RWPE1 (cell line): Measurements from ENCODE around the gene NANOS3.

Source experiments
- CTCF ChIA-PET: fragments of 350-600 bp; sonication (Branson Sonifier 250); formaldehyde crosslinking; extraction: SDS; loops from one replicate; lab custom pipeline; 2021; lab: Yijun Ruan, JAX
- POLR2A ChIA-PET: fragments of 400-600 bp; formaldehyde crosslinking; extraction: SDS; loops from one replicate; lab custom pipeline; 2020; ENCODE audit warnings: antibody characterized with exemption; ENCODE audit not compliant: low non-redundant PET; lab: Yijun Ruan, JAX
- DNase-seq: peaks from one replicate; pipeline ENCODE4 v3.0.0; 2012; ENCODE audit warnings: low spot score
- H3K27ac ChIP-seq: fragments of 450-650 bp; 2 replicates; pipeline ENCODE4 v1.5.1; 2017
- CTCF ChIP-seq: fragments of 450-650 bp; conservative IDR thresholded peaks from 2 replicates; pipeline ENCODE4 v1.5.1; 2017; ENCODE audit warnings: low read depth, mild to moderate bottlenecking

NANOS3 gene

GRCh38 chr19:13923194-13923987 lies 46.5 kb downstream of the NANOS3 start:
- no peak for DNase-seq
- no peak for TF ChIP-seq CTCF
- ChIA-PET CTCF (interaction anchor here (0.6 kb wide), 1 partner anchor 150 kb away, joined by 3 read pairs; no protein-coding TSS in a partner anchor), POLR2A (interaction anchor here (0.7 kb wide), 1 partner anchor 27 kb away, joined by 8 read pairs; no protein-coding TSS in a partner anchor)
- H3K27ac ChIP-seq, result peak overlapping the region; percentile 17; the same call in 1 of the 2 replicates

GRCh38 chr19:13926010-13926409 lies 49.1 kb downstream of the NANOS3 start:
- H3K27ac ChIP-seq, result peak overlapping the region; percentile 40; the same call in 1 of the 2 replicates
- DNase-seq, result no peak
- no peak for TF ChIP-seq CTCF
- ChIA-PET CTCF (interaction anchor here (0.6 kb wide), 1 partner anchor 19 kb away, joined by 3 read pairs; no protein-coding TSS in a partner anchor), POLR2A (no interaction called here)

GRCh38 chr19:13926715-13927114 lies 49.8 kb downstream of the NANOS3 start:
- peak overlapping the region; percentile 40 for H3K27ac ChIP-seq
- ChIA-PET POLR2A (no interaction called here), CTCF (no interaction called here)
- no peak for TF ChIP-seq CTCF
- DNase-seq, result no peak

GRCh38 chr19:13929340-13929739 lies 52.4 kb downstream of the NANOS3 start:
- peak overlapping the region; percentile 40 for H3K27ac ChIP-seq
- ChIA-PET POLR2A (no interaction called here), CTCF (no interaction called here)
- TF ChIP-seq CTCF, result no peak
- no peak for DNase-seq

- ChIA-PET CTCF (no interaction called here), POLR2A (no interaction called here)
- H3K27ac ChIP-seq, result peak overlapping the region; percentile 64
- no peak for TF ChIP-seq CTCF
- no peak for DNase-seq
Observed at GRCh38 chr19:13929956-13930355, 53.0 kb downstream of the NANOS3 start.
